Cardiac septum (tissue), 1 donor: Measurements from ENCODE around the gene ADGRD1. TPM values are rescaled to one million over a fixed set of nuclear protein-coding genes. Genes with fewer than 3 reads are reported as not detected.
"Not testable (repeated sequence)": the region's sequence is repeated elsewhere in the genome, so short reads cannot be mapped to it uniquely, and the experiment has no call there.

Source experiments
- DNase-seq: peaks from one replicate; pipeline ENCODE4 v3.0.0-alpha.2; 2020; ENCODE audit warnings: low spot score
- intact Hi-C: fragments of 100-400 bp; cut with DNase I; formaldehyde crosslinking; loops from one replicate; pipeline ENCODE4 v1.14.0; 2022
- total RNA-seq: library from RNA; stranded (reverse); fragmentation: NEBNext Ultra II Directional; extraction: Animal tissue kit (Norgen Biotek cat#: 25700); gene quantifications from one replicate; pipeline ENCODE4 v1.2.1, GENCODE V29; 2021
- donor health status: DM: no; HTN: no; CAD: no.

The ADGRD1 gene
- total RNA-seq, 1 donor from 2014 or later = 54.6 TPM

DNA sequence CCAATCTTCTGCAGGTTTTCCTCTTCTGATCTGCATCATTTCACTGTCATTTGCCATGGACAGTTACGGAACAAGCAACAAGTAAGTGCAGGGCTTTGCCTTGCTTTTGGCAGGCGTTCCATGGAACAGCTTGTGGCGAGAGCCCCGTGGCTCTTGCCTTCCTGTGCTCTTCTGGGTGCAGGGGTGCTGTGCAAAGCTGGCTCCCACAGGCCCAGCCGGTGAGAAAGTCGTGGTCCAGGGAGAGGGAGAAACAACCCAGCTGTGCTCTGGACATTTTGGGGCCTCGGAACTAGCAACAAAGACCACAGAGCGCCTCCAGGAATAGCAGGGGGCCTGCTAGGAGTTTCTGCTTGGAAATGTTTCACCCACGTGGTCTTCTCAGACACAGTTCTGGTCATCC lies 164.7 kb downstream of the ADGRD1 start:
- intact Hi-C loops = no loop called here

DNA sequence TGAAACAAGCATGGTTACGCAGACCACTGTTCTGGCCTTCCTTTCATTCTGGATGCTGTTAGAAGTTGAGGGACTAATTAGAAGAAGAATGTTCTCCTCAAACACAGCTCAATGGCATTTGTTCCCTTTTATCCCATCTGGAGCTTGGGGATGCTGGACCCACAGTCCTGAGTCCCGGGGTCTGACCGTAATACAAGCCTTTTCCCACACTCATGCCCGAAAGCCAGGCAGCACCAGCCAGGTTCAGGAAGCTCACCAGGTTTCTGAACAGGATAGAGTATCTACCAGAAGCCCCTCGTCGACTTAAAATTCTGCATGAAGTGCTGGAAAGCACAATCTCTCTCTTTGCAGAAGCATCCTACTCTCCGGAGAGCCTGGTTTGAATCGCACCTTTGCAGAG lies 165.6 kb downstream of the ADGRD1 start:
- DNase-seq, intact Hi-C loops: not testable (repeated sequence)

More for the DNA sequence above, 164.7 kb downstream of the ADGRD1 start:
- DNase-seq = no peak

DNA sequence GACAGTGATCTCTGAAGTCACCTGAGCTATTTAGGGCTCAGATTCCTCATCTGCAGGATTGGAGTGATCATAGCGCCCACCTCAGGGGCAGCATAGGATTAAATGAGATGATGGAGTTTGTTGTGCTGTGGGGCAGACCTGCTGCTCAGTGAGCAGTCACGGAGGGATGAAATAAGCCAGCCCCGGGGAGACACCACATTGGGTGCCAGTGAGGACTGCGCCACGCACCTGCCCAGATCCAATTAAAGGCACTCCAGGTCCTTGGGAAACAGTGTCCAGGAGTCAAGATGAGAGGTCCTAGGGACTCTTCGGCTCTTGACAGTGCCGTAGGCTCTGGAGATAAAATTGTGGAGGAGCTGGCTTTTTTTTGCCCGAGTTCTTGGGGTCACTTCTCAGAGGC lies 166.2 kb downstream of the ADGRD1 start:
- peak; percentile 43 for DNase-seq
- intact Hi-C loops = no loop called here

GRCh38 chr12:131120831-131121271 lies 167.1 kb downstream of the ADGRD1 start:
- peak; percentile 67 for DNase-seq
- intact Hi-C loops = no loop called here

GRCh38 chr12:131121705-131122405 lies 168.1 kb downstream of the ADGRD1 start:
- intact Hi-C loops = no loop called here

GRCh38 chr12:131122631-131123030 lies 168.9 kb downstream of the ADGRD1 start:
- DNase-seq = peak; percentile 60
- intact Hi-C loops = no loop called here

More at GRCh38 chr12:131121705-131122405, 168.1 kb downstream of the ADGRD1 start:
- DNase-seq = peak; percentile 46

DNA sequence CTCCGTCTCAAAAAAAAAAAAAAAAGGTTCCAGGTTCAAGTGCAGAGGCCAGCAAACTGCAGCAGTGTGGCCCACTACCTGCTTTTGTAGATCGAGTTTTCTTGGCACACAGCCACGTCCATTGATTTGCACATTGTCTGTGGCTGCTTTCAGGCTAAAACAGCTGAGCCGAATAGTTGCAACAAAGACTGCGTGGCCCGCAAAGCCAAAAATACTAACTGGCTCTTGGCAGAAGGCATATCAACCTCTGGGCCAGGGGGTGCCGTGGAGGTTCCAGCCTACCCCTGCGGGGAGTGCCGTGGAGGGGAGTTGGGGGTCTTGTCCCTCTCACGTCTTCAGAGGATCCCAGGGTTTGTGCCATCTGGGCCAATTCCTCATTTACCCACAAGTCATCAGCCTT lies 170.1 kb downstream of the ADGRD1 start:
- DNase-seq = peak; percentile 70

DNA sequence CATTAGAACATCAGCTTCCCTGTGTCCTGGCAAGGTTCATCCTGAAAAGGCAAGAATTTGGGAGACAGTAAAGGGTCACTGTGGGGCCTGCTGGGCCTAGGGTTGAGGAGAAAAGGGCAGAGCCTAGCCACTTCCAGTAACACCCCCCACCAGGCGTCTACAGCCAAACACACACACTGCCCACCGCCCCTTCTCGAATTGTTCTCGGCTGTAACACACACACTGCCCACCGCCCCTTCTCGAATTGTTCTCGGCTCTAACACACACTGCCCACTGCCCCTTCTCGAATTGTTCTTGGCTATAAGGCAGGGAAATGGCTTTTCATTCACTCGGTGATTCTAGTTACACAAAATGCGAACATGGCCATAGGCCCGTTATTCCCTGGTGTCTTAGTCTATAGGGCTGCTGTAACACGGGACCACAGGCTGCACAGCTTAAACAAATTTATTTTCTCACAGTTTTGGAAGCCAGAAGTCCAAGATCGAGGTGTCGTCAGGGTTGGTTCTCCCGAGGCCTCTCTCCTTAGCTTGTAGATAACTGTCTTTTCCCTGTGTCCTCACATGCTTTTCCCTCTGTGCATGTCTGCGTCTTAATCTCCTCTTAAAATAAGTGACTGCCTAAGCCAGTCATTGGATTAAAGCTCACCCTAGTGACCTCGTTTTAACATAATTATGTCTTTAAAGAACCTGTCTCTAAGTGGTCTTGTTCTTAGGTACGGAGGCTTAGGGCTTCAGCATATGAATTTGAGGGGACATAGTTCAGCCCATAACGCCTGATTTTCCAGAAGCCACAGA lies 171.0 kb downstream of the ADGRD1 start:
- intact Hi-C loops = no loop called here
- DNase-seq = peak; percentile 36

More for the DNA sequence above, 170.1 kb downstream of the ADGRD1 start:
- intact Hi-C loops = no loop called here

DNA sequence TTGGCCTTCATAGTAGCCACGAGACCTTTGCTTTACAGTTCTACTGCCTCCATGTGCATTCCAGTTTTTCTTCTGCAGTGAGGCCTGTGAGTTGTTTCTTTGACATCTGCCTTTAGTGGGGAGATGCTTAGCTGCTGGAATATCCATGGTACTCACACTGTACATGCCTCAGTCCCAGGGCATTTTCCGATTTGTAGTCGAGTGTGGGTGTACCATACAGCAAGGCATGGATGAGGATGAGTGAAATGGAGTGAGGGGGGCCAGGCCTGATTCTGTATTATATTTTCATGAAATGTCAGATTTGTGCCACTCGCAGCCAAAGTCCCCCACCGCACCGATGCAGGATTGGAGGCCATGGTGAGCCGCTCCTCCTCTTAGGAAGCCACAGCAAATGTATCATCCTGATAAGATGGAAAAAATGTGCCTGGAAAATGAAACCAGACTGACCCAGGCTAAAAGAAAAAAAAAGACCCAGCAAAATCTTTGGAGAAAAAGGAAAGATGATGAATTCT lies 173.0 kb downstream of the ADGRD1 start:
- DNase-seq = no peak
- intact Hi-C loops = no loop called here

DNA sequence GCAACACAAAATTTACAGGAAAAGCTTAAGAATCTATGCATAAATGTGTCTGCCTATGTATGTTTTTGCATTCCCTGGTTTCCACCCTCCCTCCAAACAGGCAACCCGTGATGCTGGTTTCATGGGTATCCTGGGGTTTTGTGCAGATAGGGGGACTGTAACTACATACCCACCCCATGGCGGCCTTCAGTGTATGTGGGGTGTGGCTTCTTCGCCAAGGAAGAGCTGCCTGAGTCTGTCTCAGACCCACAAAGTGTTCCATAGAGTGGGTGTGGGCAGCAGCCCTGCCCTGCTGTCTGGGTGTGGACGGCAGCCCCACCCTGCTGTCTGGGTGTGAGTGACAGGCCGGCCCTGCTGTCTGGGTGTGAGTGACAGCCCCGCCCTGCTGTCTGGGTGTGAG lies 174.8 kb downstream of the ADGRD1 start:
- peak; percentile 51 for DNase-seq
- intact Hi-C loops = no loop called here

GRCh38 chr12:131128966-131129619 lies 175.4 kb downstream of the ADGRD1 start:
- DNase-seq, intact Hi-C loops: not testable (repeated sequence)

DNA sequence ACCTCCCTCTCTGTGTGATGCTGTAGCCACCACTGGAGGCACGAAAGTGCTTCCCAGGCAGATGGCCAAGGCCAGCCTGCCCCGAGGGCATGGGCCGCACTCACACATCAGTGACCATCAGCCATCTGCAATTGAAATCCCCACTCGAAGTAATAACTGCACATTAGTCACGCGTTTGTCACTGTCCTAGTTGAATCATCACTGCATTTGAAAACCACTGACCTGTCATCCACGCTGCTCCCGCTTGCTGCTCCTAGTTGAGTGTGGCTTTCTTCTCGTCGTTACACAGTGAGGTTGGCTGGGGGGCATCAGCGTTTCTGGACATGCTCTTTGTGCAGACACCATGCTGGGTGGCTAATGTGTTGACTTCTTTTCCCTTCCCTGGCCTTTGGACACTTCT lies 176.1 kb downstream of the ADGRD1 start:
- peak; percentile 53 for DNase-seq
- intact Hi-C loops = no loop called here

DNA sequence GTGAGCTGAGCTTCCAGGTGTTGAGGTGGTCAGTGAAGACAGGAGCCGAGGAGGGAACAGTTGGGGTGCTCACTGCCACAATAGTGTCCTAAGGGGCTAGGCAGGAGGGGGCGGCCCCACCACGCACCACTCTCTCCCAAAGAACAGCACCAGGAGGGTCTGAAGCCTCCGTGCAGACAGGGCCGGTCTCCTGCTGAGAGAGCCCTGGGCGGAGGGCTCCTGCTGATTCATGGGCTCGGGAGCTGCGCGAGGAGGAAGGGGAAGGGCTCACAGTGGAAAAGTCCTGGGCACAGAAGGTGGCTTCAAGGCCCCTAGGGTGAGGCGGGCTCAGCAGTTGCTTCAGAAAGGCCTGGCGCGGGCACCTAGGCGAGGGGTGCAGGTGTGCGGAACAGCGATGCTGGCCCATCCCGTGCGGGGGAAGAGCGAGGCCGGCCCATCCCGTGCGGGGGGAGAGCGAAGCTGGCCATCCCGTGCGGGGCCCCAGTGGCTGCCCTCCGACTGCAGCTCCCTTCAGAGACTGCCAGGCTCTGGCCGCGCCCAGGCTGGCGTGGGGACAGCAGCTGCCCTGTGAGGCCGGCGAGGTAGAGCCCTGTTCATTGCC lies 176.7 kb downstream of the ADGRD1 start:
- intact Hi-C loops = no loop called here

GRCh38 chr12:131131077-131131807 lies 177.5 kb downstream of the ADGRD1 start:
- DNase-seq = peak; percentile 54
- intact Hi-C loops = no loop called here

More for the DNA sequence above, 176.7 kb downstream of the ADGRD1 start:
- peak; percentile 58 for DNase-seq

GRCh38 chr12:131131808-131132117 lies 178.1 kb downstream of the ADGRD1 start:
- intact Hi-C loops = loop anchor here (2.0 kb wide), 1 partner anchor 211 kb away; no protein-coding TSS in a partner anchor
- peak; percentile 61 for DNase-seq

DNA sequence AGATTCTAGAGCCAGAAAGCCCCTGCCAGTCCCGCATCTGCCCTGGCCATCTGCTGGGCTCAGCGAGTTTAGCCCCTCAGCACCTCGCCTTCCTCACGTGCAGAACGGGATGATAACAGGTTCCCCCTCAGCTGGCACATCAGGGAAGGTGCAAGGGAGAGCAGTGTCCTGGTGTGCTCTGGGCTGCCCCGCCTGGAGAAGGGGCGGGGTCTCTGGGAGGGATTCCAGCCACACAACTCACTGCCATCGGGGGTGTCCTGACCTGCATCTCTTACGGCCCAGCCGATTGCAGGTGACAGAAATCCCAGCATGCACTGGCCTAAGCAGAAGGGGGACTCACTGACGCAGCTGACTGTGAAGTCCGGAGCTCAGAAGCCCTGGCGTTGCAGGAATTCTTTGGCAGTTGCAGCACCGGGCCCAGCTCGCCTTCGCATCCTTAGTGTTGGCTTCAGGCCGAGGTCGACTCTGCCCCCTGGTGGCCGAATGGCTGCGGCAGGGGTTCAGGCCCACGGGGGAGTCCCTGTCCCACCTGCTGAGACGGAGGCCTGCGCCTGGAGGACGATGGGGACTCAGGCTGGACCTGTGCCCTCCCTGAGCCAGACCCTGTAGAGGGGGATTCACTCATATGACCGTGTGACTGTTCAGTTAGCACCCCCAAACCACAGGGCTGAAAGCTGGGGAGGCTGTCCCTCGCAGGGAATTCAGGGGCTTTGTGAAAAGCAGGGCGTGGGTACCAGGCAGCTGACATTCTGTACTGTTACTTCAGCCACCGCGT lies 178.6 kb downstream of the ADGRD1 start:
- peak; percentile 84 for DNase-seq
- intact Hi-C loops = loop anchor here (2.0 kb wide), 1 partner anchor 212 kb away; no protein-coding TSS in a partner anchor

DNA sequence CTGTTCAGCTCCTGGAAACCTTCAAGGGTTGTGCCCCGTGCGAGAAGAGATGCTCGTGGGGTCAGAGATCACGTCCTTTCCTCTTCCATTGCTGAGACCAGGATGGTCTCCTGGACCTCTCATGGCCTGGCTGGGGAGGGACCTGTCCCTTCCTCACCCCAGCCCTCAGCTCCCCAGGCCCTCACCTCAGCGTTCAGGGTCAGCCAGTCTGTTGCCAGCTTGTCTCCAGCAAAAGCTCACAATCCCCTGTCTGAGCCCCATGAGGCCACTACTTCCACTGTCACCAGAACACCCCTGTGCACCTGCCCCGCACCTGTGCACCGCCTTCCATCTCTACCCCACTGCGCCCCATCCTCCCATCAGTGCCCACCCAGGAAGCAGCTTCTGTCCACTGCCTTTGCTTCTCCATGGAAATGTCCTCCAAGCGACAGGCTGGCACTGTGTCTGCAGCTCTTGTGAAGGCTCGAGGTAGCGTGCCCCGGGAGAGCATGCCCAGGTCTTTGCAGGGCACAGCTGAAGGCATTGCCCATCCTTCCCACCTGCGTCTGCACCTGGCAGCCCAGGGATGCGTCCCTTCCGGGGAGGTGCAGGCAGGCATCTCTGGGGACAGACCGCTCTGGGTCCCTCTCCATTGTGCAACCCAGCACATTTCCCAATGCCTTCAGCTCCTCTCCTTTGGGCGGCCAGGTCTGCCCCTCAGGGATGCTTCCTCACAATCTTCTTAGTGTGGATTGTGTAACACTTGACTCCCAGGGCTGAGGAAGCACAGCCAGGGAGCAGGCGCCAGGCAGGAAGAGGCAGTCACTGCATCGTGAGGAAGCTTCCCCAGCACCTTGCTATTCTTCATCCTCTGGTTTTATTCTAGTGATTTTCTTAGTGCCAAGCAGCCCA lies 179.6 kb downstream of the ADGRD1 start:
- no peak for DNase-seq
- intact Hi-C loops = loop anchor here (2.0 kb wide), 1 partner anchor 212 kb away; no protein-coding TSS in a partner anchor
